C4-2B (cell line): Measurements from ENCODE around the gene TXN2.

Source experiments
- CTCF ChIP-seq: fragments of 450-650 bp; conservative IDR thresholded peaks from 2 replicates; pipeline ENCODE4 v1.5.1; 2017; ENCODE audit warnings: mild to moderate bottlenecking
- ZFX ChIP-seq: fragments of 450-650 bp; IDR thresholded peaks from 2 replicates; pipeline ENCODE4 v1.6.1; 2017

- TF ChIP-seq CTCF, result no peak
- TF ChIP-seq ZFX, result no peak
Observed at GRCh38 chr22:36480941-36481392, 473 bp downstream of the TXN2 start.
